ENCODE measurements around the gene LSM7. TPM values are rescaled to one million over a fixed set of nuclear protein-coding genes. Genes with fewer than 3 reads are reported as not detected.

The LSM7 gene
- total RNA-seq, 1 donor from 2014 or later, result 49.1 TPM

DNA sequence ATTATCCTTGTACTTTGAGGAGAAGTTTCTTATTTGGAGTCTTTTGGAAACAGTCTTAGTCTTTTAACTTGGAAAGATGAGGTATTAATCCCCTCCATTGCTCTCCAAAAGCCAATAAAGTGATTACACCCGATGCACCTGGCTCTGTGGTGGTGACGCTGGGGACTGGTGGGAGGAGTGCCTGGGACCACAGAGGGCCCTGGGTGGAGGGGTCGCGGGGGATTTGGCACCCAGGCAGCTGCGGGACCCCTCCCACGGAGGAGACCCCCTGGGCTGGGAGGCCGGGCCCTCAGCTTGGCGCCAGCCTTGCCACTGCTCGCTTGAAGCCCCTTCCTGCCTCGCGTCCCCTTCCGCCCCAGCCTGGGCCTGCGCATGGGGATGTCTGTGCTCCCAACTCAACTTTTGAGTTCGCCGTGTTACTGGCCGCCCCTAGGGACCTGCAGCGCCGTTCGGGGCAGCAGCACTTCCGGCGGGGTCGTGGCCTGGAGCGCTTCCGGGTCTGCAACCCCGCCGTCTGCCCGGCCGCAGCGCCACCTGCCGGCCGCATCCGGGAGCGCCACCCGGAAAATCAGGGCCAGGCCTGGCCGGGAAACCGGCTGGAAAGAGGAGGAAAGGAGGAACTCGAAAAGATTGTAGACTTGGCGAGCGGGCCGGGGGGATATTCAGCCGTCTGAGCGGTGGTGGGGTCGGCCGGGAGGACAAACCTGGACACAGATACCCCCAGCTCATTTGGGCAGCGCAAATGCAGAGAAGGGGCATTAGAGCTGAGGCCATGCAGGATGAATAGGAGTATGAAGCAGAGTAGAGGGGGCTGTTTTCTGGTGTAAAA, 54.8 kb downstream of the LSM7 start:
- H3K9ac ChIP-seq (ENCODE audit: low read depth in 1 of 3, low read length in 3 of 3), result peak overlapping the region; percentile 43 to 71 (median 57)
- H3K27ac ChIP-seq (ENCODE audit: low read depth, low read length), result peak overlapping the region; percentile 66
- peaks cover 38 to 56% (median 49%) of the 10 kb centered on the region in 3 donors for H3K4me1 ChIP-seq (ENCODE audit: control insufficient read depth in 3 of 3, insufficient read depth in 3 of 3, low read length in 3 of 3)
- H3K27me3 ChIP-seq (ENCODE audit: control insufficient read depth in 3 of 3, insufficient read depth in 3 of 3, low read length in 3 of 3), result no peaks in the 10 kb centered on the region
- no peaks in the 10 kb centered on the region for H3K9me3 ChIP-seq (ENCODE audit: control insufficient read depth in 3 of 3, low read length in 3 of 3)
- H3K4me3 ChIP-seq (ENCODE audit: low read length in 3 of 3), result peak overlapping the region in 2 of 3 donors; percentile 64 to 68
- peaks cover 4 to 13% (median 13%) of the 10 kb centered on the region in 3 donors for H3K36me3 ChIP-seq (ENCODE audit: control insufficient read depth in 3 of 3, insufficient read depth in 3 of 3, low read length in 3 of 3)

Other genes with a start within 250 kb of the LSM7 start
- gene MOB3A, start 232.3 kb downstream of the LSM7 start, total RNA-seq, result 12.0 TPM
- 2.1 TPM for gene IZUMO4, start 231.7 kb downstream of the LSM7 start, total RNA-seq
- 33.4 TPM for gene AP3D1, start 177.0 kb downstream of the LSM7 start, total RNA-seq
- 5.7 TPM for gene DOT1L, start 164.7 kb downstream of the LSM7 start, total RNA-seq
- 63.2 TPM for gene PLEKHJ1, start 92.3 kb downstream of the LSM7 start, total RNA-seq
- 37.6 TPM for gene SF3A2, start 91.8 kb downstream of the LSM7 start, total RNA-seq
- gene AMH, start 79.3 kb downstream of the LSM7 start, total RNA-seq, result 0.52 TPM
- gene JSRP1, start 72.2 kb downstream of the LSM7 start, total RNA-seq, result 79.3 TPM
- not detected for gene PEAK3, start 46.4 kb downstream of the LSM7 start, total RNA-seq
- not detected for gene LINGO3, start 20.4 kb downstream of the LSM7 start, total RNA-seq
- gene SPPL2B, start 98 bp upstream of the LSM7 start, total RNA-seq, result 11.0 TPM
- gene TMPRSS9, start 31.7 kb upstream of the LSM7 start, total RNA-seq, result under 0.01 TPM
- gene TIMM13, start 99.0 kb upstream of the LSM7 start, total RNA-seq, result 29.7 TPM
- gene LMNB2, start 128.4 kb upstream of the LSM7 start, total RNA-seq, result 52.7 TPM
- gene GADD45B, start 147.5 kb upstream of the LSM7 start, total RNA-seq, result 5.7 TPM

Measured in skeletal muscle tissue (tissue), 4 donors.